Transverse colon (tissue), 4 donors: Measurements from ENCODE around the gene DOCK10.

Experiments used
- EP300 ChIP-seq: sonication (generic); formaldehyde crosslinking; IDR thresholded peaks from one replicate; pipeline ENCODE4 v1.6.1; 2017; ENCODE audit warnings: antibody characterized with exemption, low read depth
- POLR2A ChIP-seq: fragments of 450-650 bp; IDR thresholded peaks from one replicate; pipeline ENCODE4 v1.6.1; 2016; ENCODE audit warnings: antibody characterized with exemption, mild to moderate bottlenecking, moderate library complexity
- POLR2AphosphoS5 ChIP-seq, 3 donors: sonication (generic); formaldehyde crosslinking; IDR thresholded peaks; one replicate each; pipeline ENCODE4 v1.6.1; 2016; ENCODE audit warnings: antibody characterized with exemption in 3 of 3
- TF ChIP-seq, protein P1 (sequence below), 5 experiments: fragments of 200-600 bp in 3 of 5; fragments of 450-650 bp in 2 of 5; sonication (generic) in 3 of 5; IDR thresholded peaks; 1 replicate in 2 of 5; 2 replicates in 3 of 5; pipeline ENCODE4 v1.5.1; 2016 to 2017; ENCODE audit warnings: antibody characterized with exemption in 5 of 5, inconsistent platforms in 3 of 5, mild to moderate bottlenecking in 2 of 5, moderate library complexity in 1 of 5

DNA sequence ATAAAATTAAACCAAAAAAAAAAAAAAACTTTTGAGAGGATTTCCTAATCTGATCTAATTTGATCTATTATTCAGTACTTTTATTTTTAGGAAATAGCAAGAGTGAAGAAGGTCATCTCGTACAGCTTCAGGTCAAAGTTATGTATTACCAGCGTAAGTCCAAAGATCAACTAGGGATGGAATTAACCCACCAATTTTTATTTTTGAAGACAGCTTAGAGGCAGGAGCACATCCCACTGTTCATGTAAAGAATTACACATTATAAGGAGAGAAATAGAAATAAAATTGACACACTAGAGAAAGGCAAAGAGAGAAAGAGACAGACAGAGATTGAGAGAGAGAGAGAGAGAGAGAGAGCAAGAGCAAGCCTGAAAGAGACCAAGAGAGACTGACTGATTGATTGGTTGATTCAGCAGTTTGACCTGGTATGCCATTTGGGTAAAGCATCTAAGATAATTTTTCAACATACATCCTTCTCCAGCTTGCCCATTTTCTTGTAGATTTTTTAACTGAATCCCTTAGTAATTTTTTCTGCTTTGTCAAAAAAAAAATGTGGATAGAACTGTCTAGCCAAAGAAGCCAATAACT lies 25.1 kb downstream of the DOCK10 start:
- TF ChIP-seq POLR2AphosphoS5 (IDR thresholded peaks at IDR 0.05) (no peak), EP300 (no peak), POLR2A (no peak)
- TF ChIP-seq, protein P1, sequence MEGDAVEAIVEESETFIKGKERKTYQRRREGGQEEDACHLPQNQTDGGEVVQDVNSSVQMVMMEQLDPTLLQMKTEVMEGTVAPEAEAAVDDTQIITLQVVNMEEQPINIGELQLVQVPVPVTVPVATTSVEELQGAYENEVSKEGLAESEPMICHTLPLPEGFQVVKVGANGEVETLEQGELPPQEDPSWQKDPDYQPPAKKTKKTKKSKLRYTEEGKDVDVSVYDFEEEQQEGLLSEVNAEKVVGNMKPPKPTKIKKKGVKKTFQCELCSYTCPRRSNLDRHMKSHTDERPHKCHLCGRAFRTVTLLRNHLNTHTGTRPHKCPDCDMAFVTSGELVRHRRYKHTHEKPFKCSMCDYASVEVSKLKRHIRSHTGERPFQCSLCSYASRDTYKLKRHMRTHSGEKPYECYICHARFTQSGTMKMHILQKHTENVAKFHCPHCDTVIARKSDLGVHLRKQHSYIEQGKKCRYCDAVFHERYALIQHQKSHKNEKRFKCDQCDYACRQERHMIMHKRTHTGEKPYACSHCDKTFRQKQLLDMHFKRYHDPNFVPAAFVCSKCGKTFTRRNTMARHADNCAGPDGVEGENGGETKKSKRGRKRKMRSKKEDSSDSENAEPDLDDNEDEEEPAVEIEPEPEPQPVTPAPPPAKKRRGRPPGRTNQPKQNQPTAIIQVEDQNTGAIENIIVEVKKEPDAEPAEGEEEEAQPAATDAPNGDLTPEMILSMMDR (IDR thresholded peaks at IDR 0.05): no peak
